ENCODE measurements around the gene HECW1. TPM values are rescaled to one million over a fixed set of nuclear protein-coding genes. Genes with fewer than 3 reads are reported as not detected.

HECW1 gene
- total RNA-seq, 1 donor from 2014 or later = 0.15 TPM

DNA sequence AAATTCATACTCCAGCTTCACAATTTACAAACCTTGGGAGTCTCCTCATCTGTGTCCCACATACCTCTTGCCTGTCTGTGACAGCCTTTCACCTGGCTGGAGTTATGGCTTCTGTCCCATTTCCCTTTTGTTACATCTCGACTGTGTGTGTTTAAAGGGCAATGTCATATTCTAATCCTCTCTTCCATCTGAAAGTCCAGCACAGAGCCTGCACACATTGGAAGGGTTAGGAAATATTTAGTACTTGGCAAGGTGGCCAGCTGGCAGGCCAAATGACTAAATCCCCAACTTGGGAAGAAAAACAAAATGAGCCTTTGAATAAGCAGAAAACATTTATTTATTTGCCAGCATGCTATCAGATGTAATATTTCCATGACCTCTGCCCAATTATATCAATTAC lies 350.4 kb downstream of the HECW1 start:
- Mint-ChIP-seq H3K4me1 (ENCODE audit: unreplicated experiment) (peaks cover 5% of the 10 kb centered on the region), H3K4me3 (ENCODE audit: unreplicated experiment) (no peak overlapping the region), H3K9me3 (ENCODE audit: unreplicated experiment) (no peaks in the 10 kb centered on the region), H3K27ac (ENCODE audit: unreplicated experiment) (no peak overlapping the region), H3K27me3 (ENCODE audit: unreplicated experiment) (peaks cover 4% of the 10 kb centered on the region), H3K36me3 (ENCODE audit: low read depth, unreplicated experiment) (peaks cover 3% of the 10 kb centered on the region)
- TF ChIP-seq, protein P1, sequence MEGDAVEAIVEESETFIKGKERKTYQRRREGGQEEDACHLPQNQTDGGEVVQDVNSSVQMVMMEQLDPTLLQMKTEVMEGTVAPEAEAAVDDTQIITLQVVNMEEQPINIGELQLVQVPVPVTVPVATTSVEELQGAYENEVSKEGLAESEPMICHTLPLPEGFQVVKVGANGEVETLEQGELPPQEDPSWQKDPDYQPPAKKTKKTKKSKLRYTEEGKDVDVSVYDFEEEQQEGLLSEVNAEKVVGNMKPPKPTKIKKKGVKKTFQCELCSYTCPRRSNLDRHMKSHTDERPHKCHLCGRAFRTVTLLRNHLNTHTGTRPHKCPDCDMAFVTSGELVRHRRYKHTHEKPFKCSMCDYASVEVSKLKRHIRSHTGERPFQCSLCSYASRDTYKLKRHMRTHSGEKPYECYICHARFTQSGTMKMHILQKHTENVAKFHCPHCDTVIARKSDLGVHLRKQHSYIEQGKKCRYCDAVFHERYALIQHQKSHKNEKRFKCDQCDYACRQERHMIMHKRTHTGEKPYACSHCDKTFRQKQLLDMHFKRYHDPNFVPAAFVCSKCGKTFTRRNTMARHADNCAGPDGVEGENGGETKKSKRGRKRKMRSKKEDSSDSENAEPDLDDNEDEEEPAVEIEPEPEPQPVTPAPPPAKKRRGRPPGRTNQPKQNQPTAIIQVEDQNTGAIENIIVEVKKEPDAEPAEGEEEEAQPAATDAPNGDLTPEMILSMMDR (IDR thresholded peaks at IDR 0.05; ENCODE audit: unreplicated experiment) = no peak
- DNase-seq (ENCODE audit: low spot score) = no peak

DNA sequence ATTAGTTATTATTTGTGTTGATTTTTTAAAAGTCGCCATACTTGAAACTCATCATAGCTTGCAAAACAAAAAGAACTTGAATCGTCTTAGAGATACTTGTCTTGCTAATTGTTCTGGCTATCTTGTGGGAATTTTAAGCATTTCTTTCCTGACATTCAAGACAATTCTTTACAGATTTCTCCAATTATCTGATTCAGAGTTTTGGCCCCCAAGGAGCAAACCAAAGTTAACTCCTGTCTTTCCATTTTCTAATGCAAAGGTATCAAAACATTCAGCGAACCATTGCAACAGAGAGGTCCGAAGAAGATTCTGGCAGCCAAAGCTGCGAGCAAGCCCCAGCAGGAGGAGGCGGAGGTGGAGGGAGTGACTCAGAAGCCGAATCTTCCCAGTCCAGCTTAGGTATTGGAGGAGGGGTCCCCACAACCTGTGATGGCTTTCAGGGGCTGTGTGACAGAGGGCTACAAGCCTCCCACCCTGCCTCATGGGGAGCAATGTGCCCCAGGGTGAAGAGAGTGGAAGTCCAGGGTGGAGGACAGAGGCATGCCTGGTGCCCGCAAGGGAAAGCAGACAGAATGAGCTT lies 351.0 kb downstream of the HECW1 start:
- peaks cover 4% of the 10 kb centered on the region for H3K27me3 Mint-ChIP-seq (ENCODE audit: unreplicated experiment)
- H3K4me1 Mint-ChIP-seq (ENCODE audit: unreplicated experiment) = peaks cover 5% of the 10 kb centered on the region
- DNase-seq (ENCODE audit: low spot score) = no peak
- H3K27ac Mint-ChIP-seq (ENCODE audit: unreplicated experiment) = no peak overlapping the region
- H3K4me3 Mint-ChIP-seq (ENCODE audit: unreplicated experiment) = no peak overlapping the region
- H3K36me3 Mint-ChIP-seq (ENCODE audit: low read depth, unreplicated experiment) = peaks cover 3% of the 10 kb centered on the region
- no peaks in the 10 kb centered on the region for H3K9me3 Mint-ChIP-seq (ENCODE audit: unreplicated experiment)
- TF ChIP-seq, protein P1 (IDR thresholded peaks at IDR 0.05; ENCODE audit: unreplicated experiment) = no peak

DNA sequence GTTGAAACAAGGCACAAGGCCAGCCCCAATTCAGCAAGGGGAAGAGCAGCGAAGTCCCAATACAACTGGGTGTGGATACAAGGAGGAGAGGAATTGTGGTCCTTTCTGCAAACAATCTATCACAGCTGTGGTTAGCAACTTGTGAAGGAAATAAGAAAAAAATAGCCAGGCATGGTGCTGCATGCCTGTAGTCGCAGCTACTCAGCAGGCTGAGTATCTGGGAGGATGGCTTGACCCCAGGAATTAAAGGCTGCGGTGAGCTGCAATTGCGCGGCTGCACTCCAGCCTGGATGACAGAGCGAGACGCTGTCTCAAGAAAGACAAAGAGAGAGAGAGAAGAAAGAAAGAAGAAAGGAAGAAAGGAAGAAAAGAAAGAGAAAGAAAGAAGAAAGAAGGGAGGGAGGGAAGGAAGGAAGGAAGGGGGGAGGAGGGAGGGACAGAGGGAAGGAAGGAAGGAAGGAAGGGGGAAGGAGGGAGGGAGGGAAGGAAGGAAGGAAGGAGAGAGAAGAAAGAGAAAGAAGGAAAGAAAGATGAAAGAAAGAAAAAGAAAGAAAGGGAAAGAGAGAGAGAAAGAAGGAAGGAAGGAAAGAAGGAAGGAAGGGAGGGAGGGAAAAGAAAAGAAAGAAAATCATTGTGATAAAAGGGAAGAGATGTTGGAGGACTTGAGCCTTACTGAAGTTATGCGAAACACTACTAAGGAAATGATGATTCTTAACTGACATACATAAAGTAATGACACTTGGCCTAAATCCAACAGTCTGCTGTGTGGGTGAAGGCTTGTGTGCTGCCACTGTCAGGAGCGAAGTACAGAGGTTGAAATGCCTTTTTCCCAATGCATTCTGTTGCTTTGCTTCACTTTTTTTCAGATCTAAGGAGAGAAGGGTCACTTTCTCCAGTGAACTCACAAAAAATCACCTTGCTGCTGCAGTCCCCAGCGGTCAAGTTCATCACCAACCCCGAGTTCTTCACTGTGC lies 353.4 kb downstream of the HECW1 start:
- Mint-ChIP-seq H3K27me3 (ENCODE audit: unreplicated experiment) (peaks cover 4% of the 10 kb centered on the region), H3K4me3 (ENCODE audit: unreplicated experiment) (no peak overlapping the region), H3K36me3 (ENCODE audit: low read depth, unreplicated experiment) (peaks cover 3% of the 10 kb centered on the region), H3K27ac (ENCODE audit: unreplicated experiment) (no peak overlapping the region), H3K9me3 (ENCODE audit: unreplicated experiment) (no peaks in the 10 kb centered on the region), H3K4me1 (ENCODE audit: unreplicated experiment) (no peaks in the 10 kb centered on the region)
- no peak for DNase-seq (ENCODE audit: low spot score)
- TF ChIP-seq, protein P1 (IDR thresholded peaks at IDR 0.05; ENCODE audit: unreplicated experiment) = no peak

DNA sequence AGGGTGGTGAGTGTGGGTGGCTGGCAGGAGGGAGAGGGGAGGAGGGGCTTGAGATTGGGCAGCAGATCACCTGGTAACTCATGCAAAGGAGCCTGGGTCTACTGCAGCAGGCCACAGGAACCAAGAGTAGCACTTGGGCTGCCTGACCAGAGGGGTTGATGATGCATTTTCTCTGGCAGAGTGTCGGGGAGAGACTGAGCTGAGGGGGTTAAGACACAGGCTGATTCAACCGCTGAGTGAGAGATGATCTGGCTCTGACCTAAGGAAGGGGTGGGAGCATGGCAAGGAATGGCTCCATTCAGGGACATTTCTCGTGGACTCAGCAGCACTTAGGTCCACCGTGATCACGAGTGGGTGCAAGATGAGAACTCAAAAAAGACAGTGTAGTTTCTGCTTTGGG lies 355.0 kb downstream of the HECW1 start:
- TF ChIP-seq, protein P1 (IDR thresholded peaks at IDR 0.05; ENCODE audit: unreplicated experiment) = no peak
- Mint-ChIP-seq H3K4me1 (ENCODE audit: unreplicated experiment) (no peaks in the 10 kb centered on the region), H3K27ac (ENCODE audit: unreplicated experiment) (no peak overlapping the region)

DNA sequence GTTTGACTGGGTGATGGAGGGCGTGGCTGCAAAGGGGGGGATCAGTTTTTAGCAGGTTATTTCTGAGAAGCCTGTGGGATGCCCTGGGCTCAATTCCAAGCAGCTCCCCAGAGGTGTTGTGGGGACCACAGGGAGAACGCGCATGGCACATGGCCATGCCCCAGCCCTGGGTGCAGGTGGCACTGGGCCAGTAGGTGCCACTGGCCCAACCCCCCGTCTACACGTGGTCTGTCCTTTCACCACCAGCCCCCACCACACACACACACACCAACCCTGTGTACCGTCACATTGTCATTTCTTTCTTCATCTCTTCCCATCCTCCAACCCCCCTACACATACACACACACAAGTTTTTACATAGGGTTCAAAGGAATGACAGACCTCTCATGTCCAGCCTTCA lies 355.4 kb downstream of the HECW1 start:
- no peak overlapping the region for H3K27ac Mint-ChIP-seq (ENCODE audit: unreplicated experiment)
- TF ChIP-seq, protein P1 (IDR thresholded peaks at IDR 0.05; ENCODE audit: unreplicated experiment) = no peak
- DNase-seq (ENCODE audit: low spot score) = no peak
- peaks cover 4% of the 10 kb centered on the region for H3K27me3 Mint-ChIP-seq (ENCODE audit: unreplicated experiment)
- H3K4me3 Mint-ChIP-seq (ENCODE audit: unreplicated experiment) = no peak overlapping the region
- no peaks in the 10 kb centered on the region for H3K9me3 Mint-ChIP-seq (ENCODE audit: unreplicated experiment)
- peaks cover 3% of the 10 kb centered on the region for H3K36me3 Mint-ChIP-seq (ENCODE audit: low read depth, unreplicated experiment)
- no peaks in the 10 kb centered on the region for H3K4me1 Mint-ChIP-seq (ENCODE audit: unreplicated experiment)

More for the DNA sequence above, 355.0 kb downstream of the HECW1 start:
- peaks cover 3% of the 10 kb centered on the region for H3K36me3 Mint-ChIP-seq (ENCODE audit: low read depth, unreplicated experiment)
- H3K9me3 Mint-ChIP-seq (ENCODE audit: unreplicated experiment) = no peaks in the 10 kb centered on the region
- DNase-seq (ENCODE audit: low spot score) = no peak
- H3K27me3 Mint-ChIP-seq (ENCODE audit: unreplicated experiment) = peaks cover 4% of the 10 kb centered on the region
- no peak overlapping the region for H3K4me3 Mint-ChIP-seq (ENCODE audit: unreplicated experiment)
